GM12892 (cell line): ENCODE results near the gene AFG3L2.
"Not testable (repeated sequence)": the region's sequence is repeated elsewhere in the genome, so short reads cannot be mapped to it uniquely, and the experiment has no call there.

Experiments
- DNase-seq: peaks from one replicate; pipeline ENCODE4 v3.0.0; 2011; ENCODE audit not compliant: insufficient read length
- FAIRE-seq: peaks from 2 replicates; lab custom pipeline; 2011; peaks lifted over from hg19 to GRCh38; lab: Jason Lieb, UNC
- POLR2A ChIP-seq: IDR thresholded peaks from 2 replicates; pipeline ENCODE4 v1.6.1; 2011; ENCODE audit warnings: low read depth, low read length, control low read depth
- POLR2AphosphoS5 ChIP-seq: IDR thresholded peaks from 2 replicates; pipeline ENCODE4 v1.6.1; 2011; ENCODE audit warnings: low read depth, low read length, control low read depth
- TAF1 ChIP-seq: IDR thresholded peaks from 2 replicates; pipeline ENCODE4 v1.6.1; 2011; ENCODE audit warnings: low read depth, mild to moderate bottlenecking, control low read depth, low read length, borderline replicate concordance

Gene AFG3L2

DNA sequence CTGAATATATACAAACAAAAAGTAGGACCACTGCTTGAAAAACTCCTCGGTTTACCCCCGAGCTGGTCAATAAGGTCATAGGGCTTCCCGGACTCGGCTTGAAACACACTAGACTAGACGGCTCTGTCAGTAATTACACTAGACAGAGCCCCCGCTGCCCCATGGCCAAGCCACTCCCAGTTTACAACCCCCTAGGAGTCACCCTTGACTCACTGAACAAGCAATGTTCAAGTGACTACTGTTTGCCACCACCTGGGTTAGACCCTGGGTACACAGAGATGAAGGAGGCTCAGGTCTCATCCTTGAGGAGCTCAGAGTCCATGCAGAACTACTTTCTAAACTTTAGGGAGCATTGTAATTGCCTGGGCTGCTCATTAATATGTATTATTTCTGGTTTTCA lies 17.0 kb upstream of the AFG3L2 start:
- DNase-seq (no peak), FAIRE-seq (no peak)
- TF ChIP-seq POLR2AphosphoS5 (no peak), TAF1 (no peak), POLR2A (no peak)

DNA sequence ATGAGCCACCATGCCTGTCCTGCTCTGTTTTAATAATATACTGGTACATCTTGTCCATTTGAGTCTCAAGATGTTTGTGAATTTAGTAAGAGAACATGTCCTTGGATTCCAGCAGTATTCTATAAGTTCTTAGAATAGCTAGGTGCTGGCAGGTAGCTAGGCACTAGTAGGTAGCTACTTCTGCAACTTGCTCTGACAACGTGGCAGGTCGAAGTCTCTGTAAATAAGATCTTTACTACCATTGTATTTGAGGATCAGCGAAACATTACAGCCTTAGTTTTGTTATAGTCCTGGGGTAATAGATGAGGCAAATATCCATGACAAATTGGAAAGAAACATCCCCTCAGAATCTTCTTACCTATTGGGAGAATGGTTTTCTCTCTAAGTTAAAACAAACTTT lies 16.5 kb upstream of the AFG3L2 start:
- DNase-seq (no peak), FAIRE-seq (no peak)
- no peak for TF ChIP-seq TAF1
- no peak for TF ChIP-seq POLR2A
- no peak for TF ChIP-seq POLR2AphosphoS5

DNA sequence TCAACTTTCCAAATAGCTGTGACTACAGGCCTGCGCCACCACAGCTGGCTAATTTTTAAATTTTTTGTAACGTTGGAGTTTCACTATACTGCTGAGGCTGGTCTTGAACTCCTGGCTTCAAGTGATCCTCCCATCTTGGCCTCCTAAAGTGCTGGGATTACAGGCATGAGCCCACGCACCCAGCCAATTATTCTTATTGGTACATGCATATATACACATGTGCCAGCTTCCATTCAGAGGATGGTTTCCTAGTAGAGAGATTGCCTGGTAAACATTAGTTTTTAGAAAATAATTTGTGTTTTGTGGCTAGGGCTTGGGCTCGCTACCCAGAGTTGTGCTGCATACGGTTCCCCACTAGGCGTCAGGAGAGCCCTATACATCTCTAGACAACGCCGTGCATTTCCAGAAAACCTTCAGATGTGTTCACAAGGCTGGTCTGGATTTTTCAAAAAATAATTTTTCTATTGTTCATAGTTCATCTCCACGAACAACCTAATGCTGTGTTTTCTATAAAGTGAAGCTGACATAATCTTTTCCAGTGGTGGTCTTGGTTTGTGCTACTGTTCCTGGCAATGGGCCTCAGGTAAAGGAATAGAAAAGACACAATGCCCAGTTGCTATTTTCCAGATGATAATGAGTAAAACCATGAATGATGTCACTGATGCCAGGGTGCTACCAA lies 14.6 kb upstream of the AFG3L2 start:
- FAIRE-seq, result peak; percentile 14
- TF ChIP-seq TAF1 (no peak), POLR2A (no peak), POLR2AphosphoS5 (no peak)
- DNase-seq, result no peak

DNA sequence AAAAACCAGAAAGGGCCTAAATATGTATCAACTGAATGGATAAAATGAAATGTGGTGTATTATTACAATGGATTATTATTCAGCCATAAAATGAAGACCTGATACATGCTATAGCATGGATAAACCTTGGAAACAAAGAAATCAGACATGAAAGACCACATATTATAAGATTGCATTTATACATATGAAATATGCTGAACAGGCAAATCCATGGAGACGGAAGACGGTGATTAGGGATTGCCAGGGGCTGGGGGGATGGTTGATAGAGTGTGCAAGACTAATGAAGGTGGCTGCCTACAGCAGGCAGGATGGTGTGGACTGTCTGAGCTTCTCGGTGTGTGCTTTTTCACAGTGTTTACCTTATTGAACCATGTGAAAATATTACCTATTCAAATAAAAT lies 11.4 kb upstream of the AFG3L2 start:
- DNase-seq (no peak), FAIRE-seq (no peak)
- TF ChIP-seq POLR2AphosphoS5 (no peak), POLR2A (no peak), TAF1 (no peak)

DNA sequence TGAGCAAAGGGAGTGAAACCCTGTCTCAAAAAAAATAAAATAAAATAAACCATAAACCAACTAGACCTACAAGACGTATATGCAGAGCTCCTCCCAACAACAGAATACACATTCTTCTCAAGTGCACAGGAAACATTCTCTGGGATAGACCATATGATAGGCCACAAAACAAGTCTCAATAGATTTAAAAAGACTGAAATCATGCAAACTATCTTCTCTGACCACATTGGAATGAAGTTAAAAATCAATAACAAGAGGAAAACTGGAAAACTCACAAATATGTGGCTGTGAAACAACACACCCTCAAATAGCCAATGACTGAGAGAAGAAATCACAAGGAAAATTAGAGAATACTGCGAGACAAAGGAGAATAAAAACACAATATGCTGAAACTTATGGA lies 7.2 kb upstream of the AFG3L2 start:
- DNase-seq (no peak), FAIRE-seq (no peak)
- TF ChIP-seq POLR2AphosphoS5 (no peak), TAF1 (no peak), POLR2A (no peak)

DNA sequence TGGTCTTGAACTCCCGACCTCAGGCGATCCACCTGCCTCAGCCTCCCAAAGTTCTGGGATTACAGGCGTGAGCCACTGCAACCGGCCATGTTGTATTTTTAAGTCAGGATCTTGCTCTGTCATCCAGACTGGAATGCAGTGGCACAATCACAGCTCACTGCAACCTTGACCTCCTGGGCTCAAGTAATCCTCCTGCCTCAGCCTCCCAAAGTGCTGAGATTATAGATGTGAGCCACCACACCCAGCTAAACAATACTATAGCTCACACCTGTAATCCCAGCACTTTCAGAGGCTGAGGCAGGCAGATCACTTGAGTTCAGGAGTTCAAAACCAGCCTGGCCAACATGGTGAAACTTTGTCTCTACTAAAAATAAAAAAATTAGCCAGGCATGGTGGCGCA lies 6.7 kb upstream of the AFG3L2 start:
- not testable (repeated sequence) for DNase-seq

DNA sequence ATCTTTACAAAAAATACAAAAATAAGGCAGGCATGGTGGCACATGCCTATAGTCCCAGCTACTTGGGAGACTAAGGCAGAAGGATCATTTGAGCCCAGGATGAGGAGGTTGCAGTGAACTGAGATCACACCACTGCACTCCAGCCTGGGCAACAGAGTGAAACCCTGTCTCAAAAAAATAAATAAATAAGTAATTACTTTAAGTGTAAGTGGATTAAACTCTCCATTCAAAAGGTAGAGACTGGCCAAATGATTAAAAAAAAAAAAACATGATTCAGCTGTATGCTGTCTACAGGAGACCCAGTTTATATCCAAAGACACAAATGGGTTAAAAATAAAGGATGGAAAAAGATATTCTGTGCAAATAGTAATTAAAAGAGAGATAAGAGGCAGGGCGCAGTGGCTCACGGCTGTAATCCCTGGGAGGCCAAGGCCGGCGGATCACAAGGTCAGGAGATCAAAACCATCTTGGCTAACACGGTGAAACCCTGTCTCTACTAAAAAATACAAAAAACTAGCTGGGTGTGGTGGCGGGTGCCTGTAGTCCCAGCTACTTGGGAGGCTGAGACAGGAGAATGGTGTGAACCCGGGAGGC lies 5.3 kb upstream of the AFG3L2 start:
- not testable (repeated sequence) for FAIRE-seq, DNase-seq

More for the DNA sequence above, 6.7 kb upstream of the AFG3L2 start:
- not testable (repeated sequence) for FAIRE-seq

DNA sequence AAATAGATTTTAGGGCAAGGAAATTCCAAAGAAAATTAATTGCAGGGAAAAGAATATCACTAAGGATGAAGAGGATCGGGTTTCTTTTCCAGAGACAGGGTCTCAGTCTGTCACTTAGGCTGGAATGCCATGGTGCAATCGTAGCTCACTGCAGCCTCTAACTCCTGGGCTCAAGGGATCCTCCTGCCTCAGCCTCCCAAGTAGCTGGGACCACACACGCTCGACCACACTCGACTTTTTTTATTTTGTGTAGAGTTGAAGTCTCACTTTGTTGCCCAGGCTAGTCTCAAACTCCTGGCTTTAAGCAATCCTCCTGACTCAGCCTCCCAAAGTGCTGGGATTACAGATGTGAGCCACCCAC lies 1.2 kb upstream of the AFG3L2 start:
- not testable (repeated sequence) for DNase-seq, FAIRE-seq

DNA sequence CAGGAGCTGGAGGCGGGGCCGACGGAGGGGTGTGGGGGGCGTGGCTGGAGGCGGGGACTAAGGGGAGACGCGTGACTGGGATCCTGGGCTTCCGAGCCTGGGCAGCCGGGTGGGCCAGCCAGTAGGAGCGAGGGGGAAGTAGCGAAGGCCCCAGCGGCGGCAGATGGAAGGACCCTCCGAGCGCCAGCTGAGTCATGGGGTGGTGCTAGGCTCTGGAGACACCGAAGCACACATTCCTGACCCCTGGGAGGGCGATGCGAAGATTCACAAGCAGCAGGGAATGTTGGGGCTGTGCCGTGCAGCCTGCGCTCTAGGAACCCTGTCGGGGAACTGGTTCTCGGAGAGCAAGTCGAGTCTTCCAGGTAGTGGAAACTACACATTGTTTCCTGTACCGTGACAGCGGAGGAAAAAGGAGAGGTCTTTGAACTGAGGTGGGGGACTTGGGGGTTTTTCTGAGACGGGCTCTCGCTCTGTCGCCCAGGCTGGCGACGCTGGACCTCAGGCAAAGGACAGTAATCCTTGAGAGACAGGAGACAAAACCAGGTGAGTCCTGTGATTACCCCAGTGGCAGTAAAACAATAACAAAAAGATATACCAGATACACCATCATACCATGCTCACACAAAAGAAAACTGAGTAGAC lies 650 bp upstream of the AFG3L2 start:
- no peak for TF ChIP-seq POLR2AphosphoS5
- TF ChIP-seq TAF1, result 0 out of 2 replicates have a peak, but pooled peaks have one; percentile 19
- no peak for TF ChIP-seq POLR2A
- DNase-seq (no peak), FAIRE-seq (peak; percentile 33)

DNA sequence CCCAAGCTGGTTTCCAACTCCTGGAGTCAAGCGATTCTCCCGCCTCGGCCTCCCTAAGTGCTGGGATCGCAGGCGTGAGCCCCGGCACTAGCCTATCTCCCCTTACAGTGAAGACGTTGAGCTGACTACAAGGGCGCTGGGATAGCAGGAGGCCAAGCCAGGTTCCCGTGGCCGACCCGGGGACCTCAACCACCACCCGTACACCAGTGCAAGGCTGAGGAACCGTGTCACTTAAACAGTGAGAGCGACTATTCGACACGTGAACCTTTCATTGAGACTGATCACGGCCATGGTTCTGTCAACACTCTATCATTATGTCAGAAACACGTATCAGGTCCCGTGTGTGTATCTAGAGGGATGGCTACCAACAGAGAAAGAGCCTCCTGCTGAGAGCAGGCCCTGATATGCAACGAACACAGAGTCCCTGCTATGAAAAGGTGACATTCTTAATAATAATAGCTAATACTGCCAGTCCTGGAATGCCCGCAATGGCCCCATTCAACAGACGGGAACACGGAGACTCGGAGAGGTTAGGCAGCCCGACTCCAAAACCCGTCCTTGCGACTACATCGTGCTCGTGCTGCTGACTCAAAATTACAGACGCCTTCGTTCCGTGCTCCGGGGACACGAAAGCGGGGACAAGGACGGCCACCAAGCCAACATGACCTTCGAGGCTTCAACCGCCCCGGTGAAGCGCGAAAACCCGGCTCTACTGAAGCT lies 833 bp downstream of the AFG3L2 start:
- DNase-seq (no peak), FAIRE-seq (no peak)
- TF ChIP-seq TAF1, result no peak
- TF ChIP-seq POLR2A, result no peak
- TF ChIP-seq POLR2AphosphoS5, result no peak

DNA sequence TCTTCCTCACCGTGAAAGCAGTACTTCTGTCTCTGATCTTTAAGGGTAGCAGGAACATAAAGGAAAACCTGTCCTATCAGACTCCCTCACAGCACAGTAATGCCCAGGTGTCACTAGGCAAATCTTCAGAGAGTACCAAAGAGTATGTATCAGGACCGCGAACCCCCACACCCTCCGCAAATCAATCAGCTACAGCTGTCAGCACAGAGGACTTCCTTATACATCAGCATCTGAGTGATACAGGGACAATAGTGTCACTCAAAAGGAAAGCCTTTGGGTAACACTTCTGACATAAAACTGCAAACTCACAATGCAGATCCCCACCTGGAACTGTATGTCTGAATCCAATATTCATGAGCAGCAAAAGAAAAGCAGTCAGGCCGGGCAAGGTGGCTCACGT lies 2.6 kb downstream of the AFG3L2 start:
- FAIRE-seq (no peak), DNase-seq (no peak)
- TF ChIP-seq TAF1, result no peak
- TF ChIP-seq POLR2AphosphoS5, result no peak
- TF ChIP-seq POLR2A, result no peak

DNA sequence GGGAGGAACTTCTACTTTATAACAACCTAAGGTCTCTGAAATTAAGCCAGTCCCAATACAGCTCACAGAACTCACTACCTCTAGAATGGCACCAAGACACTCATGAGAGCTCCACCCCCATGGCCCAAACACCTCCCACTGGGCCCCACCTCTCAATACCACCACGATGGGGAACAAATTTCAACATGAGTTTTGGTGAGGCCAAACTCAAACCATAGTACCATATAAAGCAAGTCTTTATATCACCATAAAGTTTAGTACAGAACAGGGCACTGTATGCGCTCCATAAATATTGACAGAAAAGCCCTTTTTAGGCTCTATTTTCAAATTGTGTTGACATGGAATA lies 3.3 kb downstream of the AFG3L2 start:
- DNase-seq (no peak), FAIRE-seq (no peak)
- TF ChIP-seq POLR2A (no peak), POLR2AphosphoS5 (no peak), TAF1 (no peak)
